Stimulated activated naive CD8-positive, alpha-beta T cell treated with anti-CD3 and anti-CD28 coated beads, Interleukin-15, Interleukin-2, amounts not matched to agents 100 ng/mL and 50 ng/mL, for 24 hours (primary cell): ENCODE results near the gene SSTR4.

Experiments
- H3K27ac Mint-ChIP-seq: one replicate; pipeline ENCODE4 v1.8.0; 2021; ENCODE audit warnings: mild to moderate bottlenecking, mixed read lengths
- H3K27me3 Mint-ChIP-seq: one replicate; pipeline ENCODE4 v1.8.0; 2021; ENCODE audit warnings: mixed read lengths
- H3K36me3 Mint-ChIP-seq: one replicate; pipeline ENCODE4 v1.8.0; 2021; ENCODE audit warnings: low read depth, mixed read lengths
- H3K4me1 Mint-ChIP-seq: one replicate; pipeline ENCODE4 v1.8.0; 2021; ENCODE audit warnings: low read depth, mixed read lengths
- H3K4me3 Mint-ChIP-seq: one replicate; pipeline ENCODE4 v1.8.0; 2021; ENCODE audit warnings: mild to moderate bottlenecking, mixed read lengths
- H3K9me3 Mint-ChIP-seq: one replicate; pipeline ENCODE4 v1.8.0; 2021; ENCODE audit warnings: mixed read lengths

The SSTR4 gene

GRCh38 chr20:23008667-23009066 lies 26.4 kb upstream of the SSTR4 start:
- H3K27ac Mint-ChIP-seq: no peak overlapping the region
- no peaks in the 10 kb centered on the region for H3K36me3 Mint-ChIP-seq
- H3K27me3 Mint-ChIP-seq: no peaks in the 10 kb centered on the region
- H3K9me3 Mint-ChIP-seq: no peaks in the 10 kb centered on the region
- H3K4me1 Mint-ChIP-seq: no peaks in the 10 kb centered on the region
- H3K4me3 Mint-ChIP-seq: no peak overlapping the region

DNA sequence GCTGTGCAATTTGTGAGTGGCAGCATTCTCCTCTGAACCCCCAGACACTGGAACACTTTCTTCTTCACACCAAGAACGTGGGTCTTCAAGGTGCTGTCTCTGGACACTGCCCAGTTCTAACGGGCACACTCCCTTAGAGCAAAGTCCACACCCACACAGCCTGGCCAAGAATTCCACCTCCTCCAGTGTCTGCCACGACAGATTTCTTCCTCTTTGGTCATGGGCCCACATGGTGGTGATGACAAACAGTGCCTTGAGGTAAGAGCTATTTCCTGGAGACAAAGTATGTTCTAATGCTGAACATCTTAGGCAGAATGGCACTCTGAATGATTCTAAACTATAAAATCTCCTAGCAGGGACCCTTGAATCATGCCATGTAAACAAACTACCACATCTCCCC lies 25.5 kb upstream of the SSTR4 start:
- Mint-ChIP-seq H3K36me3 (no peaks in the 10 kb centered on the region), H3K4me1 (no peaks in the 10 kb centered on the region), H3K27ac (no peak overlapping the region), H3K9me3 (no peaks in the 10 kb centered on the region), H3K27me3 (no peaks in the 10 kb centered on the region), H3K4me3 (no peak overlapping the region)

DNA sequence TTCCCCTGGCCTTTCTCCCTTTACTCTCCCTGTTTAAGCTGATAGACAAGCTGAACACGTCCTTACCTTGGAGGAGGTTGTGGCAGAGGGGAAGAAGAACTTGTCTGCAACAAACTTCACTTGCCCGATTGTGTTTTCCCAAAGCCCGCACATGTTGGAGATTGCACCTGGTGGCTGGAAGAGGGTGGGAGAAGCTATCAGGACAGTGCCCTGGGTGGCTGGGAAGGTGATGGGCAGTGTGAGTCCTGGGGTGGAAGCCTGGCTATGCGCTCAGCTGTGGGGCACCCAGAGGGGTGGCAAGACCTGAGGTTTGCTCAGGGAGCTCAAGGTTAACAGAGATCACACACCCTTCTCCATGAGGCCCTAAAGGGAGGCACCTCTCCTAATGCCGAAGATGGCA lies 25.0 kb upstream of the SSTR4 start:
- Mint-ChIP-seq H3K36me3 (no peaks in the 10 kb centered on the region), H3K4me1 (no peaks in the 10 kb centered on the region), H3K27me3 (no peaks in the 10 kb centered on the region), H3K27ac (no peak overlapping the region), H3K9me3 (no peaks in the 10 kb centered on the region), H3K4me3 (no peak overlapping the region)

GRCh38 chr20:23011008-23011721 lies 23.9 kb upstream of the SSTR4 start:
- Mint-ChIP-seq H3K4me1 (no peaks in the 10 kb centered on the region), H3K9me3 (no peaks in the 10 kb centered on the region), H3K27me3 (no peaks in the 10 kb centered on the region), H3K4me3 (no peak overlapping the region), H3K36me3 (no peaks in the 10 kb centered on the region), H3K27ac (no peak overlapping the region)

GRCh38 chr20:23013429-23013828 lies 21.7 kb upstream of the SSTR4 start:
- Mint-ChIP-seq H3K27me3 (no peaks in the 10 kb centered on the region), H3K4me3 (no peak overlapping the region), H3K36me3 (no peaks in the 10 kb centered on the region), H3K9me3 (no peaks in the 10 kb centered on the region), H3K27ac (no peak overlapping the region), H3K4me1 (no peaks in the 10 kb centered on the region)

DNA sequence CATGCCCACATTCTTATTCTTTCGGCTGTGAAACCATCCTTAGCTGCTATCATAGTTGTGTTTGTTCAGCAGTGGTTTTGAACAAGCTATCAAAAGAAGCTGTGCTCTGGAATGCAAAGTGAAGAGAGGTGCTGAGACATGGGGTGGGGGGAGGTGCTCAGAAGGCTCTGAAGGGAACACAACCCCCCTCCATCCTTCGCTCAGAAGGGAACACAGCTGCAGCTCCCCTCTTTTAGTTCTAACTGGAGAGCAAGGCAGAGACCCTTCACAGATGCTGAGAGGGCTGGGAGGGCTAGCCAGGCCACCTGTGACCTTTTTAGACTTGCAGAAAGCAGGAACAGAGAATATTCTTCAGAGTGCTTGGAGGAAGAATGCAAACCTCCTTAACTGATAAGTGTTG lies 17.6 kb upstream of the SSTR4 start:
- no peaks in the 10 kb centered on the region for H3K4me1 Mint-ChIP-seq

GRCh38 chr20:23018432-23018831 lies 16.7 kb upstream of the SSTR4 start:
- no peaks in the 10 kb centered on the region for H3K27me3 Mint-ChIP-seq
- H3K27ac Mint-ChIP-seq: no peak overlapping the region
- H3K4me1 Mint-ChIP-seq: no peaks in the 10 kb centered on the region
- no peak overlapping the region for H3K4me3 Mint-ChIP-seq
- H3K36me3 Mint-ChIP-seq: no peaks in the 10 kb centered on the region
- H3K9me3 Mint-ChIP-seq: no peaks in the 10 kb centered on the region

More for the DNA sequence above, 17.6 kb upstream of the SSTR4 start:
- H3K27me3 Mint-ChIP-seq: no peaks in the 10 kb centered on the region
- H3K36me3 Mint-ChIP-seq: no peaks in the 10 kb centered on the region
- no peak overlapping the region for H3K27ac Mint-ChIP-seq
- no peak overlapping the region for H3K4me3 Mint-ChIP-seq
- no peaks in the 10 kb centered on the region for H3K9me3 Mint-ChIP-seq

GRCh38 chr20:23018941-23019340 lies 16.2 kb upstream of the SSTR4 start:
- Mint-ChIP-seq H3K27ac (no peak overlapping the region), H3K27me3 (no peaks in the 10 kb centered on the region), H3K4me1 (no peaks in the 10 kb centered on the region), H3K4me3 (no peak overlapping the region), H3K36me3 (no peaks in the 10 kb centered on the region), H3K9me3 (no peaks in the 10 kb centered on the region)

DNA sequence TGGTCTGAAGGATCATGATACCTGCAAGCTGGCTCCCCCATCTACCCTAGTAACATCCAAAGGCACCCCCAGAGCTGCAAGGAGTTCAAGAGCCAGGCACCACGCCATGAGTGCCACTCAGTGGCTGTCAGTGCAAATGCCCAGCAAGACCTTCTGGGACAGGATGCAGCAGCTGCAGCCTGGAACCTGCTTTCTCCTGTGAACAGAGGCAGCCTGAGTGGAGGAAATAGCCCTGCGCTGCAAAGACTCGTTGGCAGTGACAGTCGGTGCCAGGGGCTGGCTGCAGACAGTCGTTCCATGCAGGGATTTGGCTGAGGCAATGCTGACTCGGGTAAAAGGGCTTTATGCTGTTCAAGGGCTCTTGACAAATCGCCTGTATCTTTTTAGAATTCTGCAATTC lies 15.7 kb upstream of the SSTR4 start:
- Mint-ChIP-seq H3K36me3 (no peaks in the 10 kb centered on the region), H3K27ac (no peak overlapping the region), H3K9me3 (no peaks in the 10 kb centered on the region), H3K4me1 (no peaks in the 10 kb centered on the region), H3K4me3 (no peak overlapping the region), H3K27me3 (no peaks in the 10 kb centered on the region)

GRCh38 chr20:23020230-23021018 lies 14.7 kb upstream of the SSTR4 start:
- Mint-ChIP-seq H3K9me3 (no peaks in the 10 kb centered on the region), H3K36me3 (no peaks in the 10 kb centered on the region), H3K27ac (no peak overlapping the region), H3K27me3 (no peaks in the 10 kb centered on the region), H3K4me3 (no peak overlapping the region), H3K4me1 (no peaks in the 10 kb centered on the region)

DNA sequence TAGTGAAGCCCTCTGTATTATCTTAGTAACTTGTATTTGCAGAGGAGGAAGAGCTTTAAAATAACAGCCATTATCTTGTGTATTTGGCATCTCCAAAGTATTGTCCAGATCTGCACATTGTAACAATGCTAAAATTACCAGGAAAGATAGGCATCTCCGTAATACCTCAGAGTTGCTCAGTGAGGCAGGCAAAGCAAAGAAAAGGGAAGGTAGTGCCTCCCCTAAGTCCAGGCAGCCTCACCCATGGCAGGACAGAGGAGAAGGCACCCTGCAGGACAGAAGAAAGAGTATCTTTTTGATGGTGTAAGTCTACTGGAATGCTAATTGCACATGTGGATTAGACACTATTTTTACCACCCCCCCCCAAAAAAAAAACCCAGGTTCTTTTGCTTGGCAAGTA lies 13.6 kb upstream of the SSTR4 start:
- no peak overlapping the region for H3K27ac Mint-ChIP-seq

GRCh38 chr20:23021951-23022350 lies 13.2 kb upstream of the SSTR4 start:
- H3K4me3 Mint-ChIP-seq: no peak overlapping the region
- no peaks in the 10 kb centered on the region for H3K27me3 Mint-ChIP-seq
- H3K4me1 Mint-ChIP-seq: no peaks in the 10 kb centered on the region
- H3K9me3 Mint-ChIP-seq: no peaks in the 10 kb centered on the region
- no peaks in the 10 kb centered on the region for H3K36me3 Mint-ChIP-seq
- H3K27ac Mint-ChIP-seq: no peak overlapping the region

More for the DNA sequence above, 13.6 kb upstream of the SSTR4 start:
- H3K4me1 Mint-ChIP-seq: no peaks in the 10 kb centered on the region
- no peaks in the 10 kb centered on the region for H3K9me3 Mint-ChIP-seq
- no peaks in the 10 kb centered on the region for H3K27me3 Mint-ChIP-seq
- H3K36me3 Mint-ChIP-seq: no peaks in the 10 kb centered on the region
- no peak overlapping the region for H3K4me3 Mint-ChIP-seq

- Mint-ChIP-seq H3K36me3 (no peaks in the 10 kb centered on the region), H3K27ac (no peak overlapping the region), H3K4me1 (no peaks in the 10 kb centered on the region), H3K27me3 (no peaks in the 10 kb centered on the region), H3K4me3 (no peak overlapping the region), H3K9me3 (no peaks in the 10 kb centered on the region)
Measured at GRCh38 chr20:23022849-23023248, 12.3 kb upstream of the SSTR4 start.

DNA sequence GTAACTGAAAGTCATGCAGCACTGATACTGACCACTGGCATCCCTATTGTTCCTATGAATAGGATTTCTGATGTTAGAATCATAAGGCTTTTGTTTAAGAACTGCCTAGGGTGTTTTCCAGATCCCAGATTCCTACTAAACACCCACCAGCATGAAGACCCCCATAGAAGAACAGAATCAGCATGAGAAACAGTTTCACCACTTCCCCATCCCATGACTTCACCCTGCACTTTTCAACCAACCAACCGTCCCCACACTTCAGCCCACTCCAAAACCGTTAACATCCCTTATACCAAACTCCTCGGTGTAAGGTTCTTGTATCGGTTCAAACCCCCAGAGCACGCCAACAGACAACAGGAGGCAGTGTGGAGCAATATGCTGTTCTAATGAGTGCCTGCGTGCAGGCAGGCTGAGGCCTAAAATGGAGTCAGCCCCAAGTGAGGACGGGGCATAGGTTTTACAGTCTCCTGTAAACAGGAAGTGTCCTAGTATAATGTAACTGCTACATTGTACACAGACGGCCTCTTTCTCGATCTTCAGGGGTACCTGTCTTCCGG lies 11.4 kb upstream of the SSTR4 start:
- H3K4me1 Mint-ChIP-seq: no peaks in the 10 kb centered on the region
- H3K27me3 Mint-ChIP-seq: no peaks in the 10 kb centered on the region
- H3K27ac Mint-ChIP-seq: no peak overlapping the region
- no peak overlapping the region for H3K4me3 Mint-ChIP-seq
- no peaks in the 10 kb centered on the region for H3K9me3 Mint-ChIP-seq
- no peaks in the 10 kb centered on the region for H3K36me3 Mint-ChIP-seq

GRCh38 chr20:23024701-23025100 lies 10.4 kb upstream of the SSTR4 start:
- H3K4me1 Mint-ChIP-seq: no peaks in the 10 kb centered on the region
- H3K27ac Mint-ChIP-seq: no peak overlapping the region
- no peaks in the 10 kb centered on the region for H3K27me3 Mint-ChIP-seq

More at GRCh38 chr20:23024701-23025100, 10.4 kb upstream of the SSTR4 start:
- Mint-ChIP-seq H3K36me3 (no peaks in the 10 kb centered on the region), H3K9me3 (no peaks in the 10 kb centered on the region), H3K4me3 (no peak overlapping the region)
